GM21723 (cell line): ENCODE results near the gene EXOSC1.
"Not testable (repeated sequence)": the region's sequence is repeated elsewhere in the genome, so short reads cannot be mapped to it uniquely, and the experiment has no call there.

Experiments
- ATAC-seq: cut with Tn5 transposase; IDR thresholded peaks from one replicate; pipeline ENCODE4 v1.9.1; 2021; ENCODE audit warnings: mild to moderate bottlenecking, moderate library complexity; ENCODE audit not compliant: unreplicated experiment

EXOSC1 gene, protein sequence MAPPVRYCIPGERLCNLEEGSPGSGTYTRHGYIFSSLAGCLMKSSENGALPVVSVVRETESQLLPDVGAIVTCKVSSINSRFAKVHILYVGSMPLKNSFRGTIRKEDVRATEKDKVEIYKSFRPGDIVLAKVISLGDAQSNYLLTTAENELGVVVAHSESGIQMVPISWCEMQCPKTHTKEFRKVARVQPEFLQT

GRCh38 chr10:97445722-97446639 is at the start of gene EXOSC1, which contains the start of gene ZDHHC16:
EXOSC1 (minus strand) TSS chr10:97446006; CDS start chr10:97445985, 21 bp downstream.
ZDHHC16 (plus strand) TSS chr10:97446175; CDS start chr10:97451676, 5,501 bp downstream.
- peak; percentile 97 for ATAC-seq

DNA sequence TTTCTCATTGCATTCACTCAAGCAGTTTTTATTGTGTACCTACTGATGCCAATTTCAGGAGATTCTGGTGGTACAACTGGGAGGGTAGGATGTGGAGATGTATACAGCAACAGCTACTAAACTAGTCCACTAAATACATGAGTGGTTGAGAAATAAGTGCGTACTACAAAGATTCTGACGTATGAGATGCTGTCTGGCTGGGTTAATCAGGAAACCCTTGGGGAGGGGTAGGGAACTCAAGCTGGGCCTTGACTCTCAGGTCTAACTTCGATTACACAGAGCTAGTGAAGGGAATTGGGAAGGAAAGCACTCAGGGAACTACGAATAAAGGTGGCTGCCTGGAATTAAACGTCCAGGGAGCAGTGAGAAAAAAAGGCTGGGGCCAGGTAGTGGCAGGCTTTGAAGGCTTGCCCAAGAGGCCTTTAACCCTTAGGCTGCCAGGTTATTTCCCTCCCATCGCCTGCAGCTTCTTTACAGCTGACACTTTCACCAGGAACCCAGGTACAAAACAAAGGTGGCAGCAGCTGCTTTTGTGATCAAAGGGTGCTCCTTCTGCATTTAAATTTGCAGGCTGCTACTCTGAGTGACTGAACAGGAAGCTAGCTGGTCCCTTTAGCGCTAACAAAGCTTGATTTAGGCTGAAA is 49.2 kb upstream of the EXOSC1 start:
- ATAC-seq = no peak

- no peak for ATAC-seq
These were observed 48.3 kb upstream of the EXOSC1 start for GRCh38 chr10:97494151-97494550.

DNA sequence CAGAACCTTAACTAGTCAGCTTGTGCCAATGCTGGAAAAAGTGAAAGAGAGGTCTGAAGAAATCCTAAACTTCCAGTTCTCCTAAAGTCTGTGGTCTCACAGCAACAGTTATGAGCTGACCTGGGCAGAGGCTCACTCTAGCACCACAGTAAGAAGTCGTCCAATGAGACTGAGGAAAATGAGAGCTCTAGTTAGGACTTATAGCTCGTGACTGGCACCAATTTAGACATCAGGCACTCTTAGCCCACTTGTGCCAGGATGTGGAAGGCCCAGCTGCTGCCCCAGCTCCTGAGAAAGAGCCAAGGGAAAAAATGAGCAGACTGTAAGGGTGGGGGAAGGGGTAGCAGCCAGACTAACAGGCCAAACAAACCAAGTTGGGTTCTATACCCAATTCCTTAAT is 44.8 kb upstream of the EXOSC1 start:
- no peak for ATAC-seq

DNA sequence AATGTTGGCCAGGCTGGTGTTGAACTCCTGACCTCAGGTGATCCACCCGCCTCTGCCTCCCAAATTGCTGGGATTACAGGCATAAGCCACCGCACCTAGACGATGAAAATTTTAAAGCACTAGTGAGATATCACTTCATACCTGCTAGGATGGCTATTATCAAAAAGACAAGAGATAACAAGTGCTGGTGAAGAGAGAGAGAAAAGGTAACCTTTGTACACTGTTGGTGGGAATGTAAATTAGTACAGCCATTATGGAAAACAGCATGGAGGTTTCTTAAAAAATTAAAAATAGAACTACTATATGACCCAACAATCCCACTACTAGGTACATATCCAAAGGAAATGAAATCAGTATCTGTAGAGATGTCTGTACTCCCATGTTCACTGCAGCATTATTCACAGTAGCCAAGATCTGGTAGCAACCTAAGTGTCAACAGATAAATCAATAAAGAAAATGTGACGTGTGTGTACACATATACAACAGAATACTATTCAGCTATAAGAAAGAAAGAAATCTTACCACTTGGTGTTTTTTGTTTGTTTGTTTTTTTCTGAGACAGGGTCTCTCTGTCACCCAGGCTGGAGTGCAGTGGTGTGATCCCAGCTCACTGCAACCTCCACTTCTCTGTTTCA is 40.0 kb upstream of the EXOSC1 start:
- ATAC-seq = no peak

- ATAC-seq = no peak
These were observed 38.1 kb upstream of the EXOSC1 start for GRCh38 chr10:97483921-97484320.

GRCh38 chr10:97483506-97483905 is 37.7 kb upstream of the EXOSC1 start:
- no peak for ATAC-seq

GRCh38 chr10:97482381-97482780 is 36.6 kb upstream of the EXOSC1 start:
- ATAC-seq = no peak

- ATAC-seq = no peak
These were observed 35.3 kb upstream of the EXOSC1 start for GRCh38 chr10:97481071-97481470.

DNA sequence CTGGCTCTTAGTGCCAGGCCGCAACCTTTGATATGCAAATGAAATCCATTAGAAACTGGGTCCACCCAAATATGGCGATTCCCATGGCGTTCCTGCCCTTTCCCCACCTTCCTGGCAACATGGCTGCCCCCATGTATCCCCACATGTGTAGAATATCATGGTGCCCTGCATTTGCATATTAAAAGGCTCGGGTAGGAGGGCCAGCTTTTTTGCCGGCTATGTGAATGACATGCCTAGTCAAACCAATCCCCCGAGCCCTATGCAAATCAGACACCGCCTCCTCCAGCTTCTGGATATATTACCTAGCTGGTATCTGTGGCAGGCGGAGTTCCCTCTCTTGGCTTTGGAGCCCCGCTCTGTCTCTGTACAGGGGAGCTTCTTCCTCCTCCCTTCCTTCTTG is 34.1 kb upstream of the EXOSC1 start:
- ATAC-seq = no peak

DNA sequence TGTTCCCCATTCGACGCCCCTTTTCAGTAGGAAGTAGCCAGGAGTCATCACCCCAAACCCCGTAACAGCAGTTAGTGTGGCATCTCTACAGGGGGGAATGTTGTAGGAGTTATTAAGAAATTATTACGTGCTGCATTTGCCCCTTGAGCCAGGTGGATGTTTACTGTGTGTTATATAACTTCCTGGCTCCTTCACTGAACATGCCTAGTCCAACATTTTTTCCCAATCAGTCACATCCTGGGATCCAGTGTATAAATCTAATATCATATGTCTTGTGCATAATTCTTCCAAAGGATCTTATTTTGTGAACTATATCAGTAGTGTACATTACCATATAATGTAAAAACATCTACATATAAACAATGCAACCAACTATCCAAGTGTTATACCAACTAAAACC is 33.6 kb upstream of the EXOSC1 start:
- ATAC-seq = not testable (repeated sequence)

DNA sequence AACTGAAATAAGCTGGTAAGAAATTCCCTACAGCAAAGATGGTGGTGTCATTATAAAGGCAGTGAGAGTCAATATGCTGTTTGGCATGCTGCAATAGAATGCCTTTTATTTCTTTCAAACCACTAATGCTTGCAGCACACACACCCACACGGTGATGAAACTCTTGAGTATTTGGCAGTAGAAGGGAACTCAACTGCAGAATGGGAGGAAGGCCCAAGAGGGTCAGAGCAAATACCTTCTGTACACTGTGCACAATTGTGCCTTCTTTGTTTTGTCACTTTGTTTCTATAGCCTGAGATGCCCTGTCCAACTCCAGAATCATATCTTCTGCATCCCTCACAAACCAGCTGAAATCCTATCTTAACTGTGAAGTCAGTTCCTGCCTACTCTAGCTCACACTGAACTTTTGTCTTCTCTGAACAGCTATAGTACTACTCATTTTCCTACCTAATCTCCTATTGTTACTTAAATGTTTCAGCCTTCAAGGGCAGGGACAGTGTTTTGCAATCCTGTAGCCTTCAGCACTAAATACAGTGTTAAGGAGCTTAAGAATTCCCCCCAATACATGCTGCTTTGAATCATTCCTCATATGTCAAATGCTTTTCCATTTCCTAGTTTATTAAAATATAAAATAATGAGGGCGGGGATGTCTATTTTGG is 30.3 kb upstream of the EXOSC1 start:
- no peak for ATAC-seq

DNA sequence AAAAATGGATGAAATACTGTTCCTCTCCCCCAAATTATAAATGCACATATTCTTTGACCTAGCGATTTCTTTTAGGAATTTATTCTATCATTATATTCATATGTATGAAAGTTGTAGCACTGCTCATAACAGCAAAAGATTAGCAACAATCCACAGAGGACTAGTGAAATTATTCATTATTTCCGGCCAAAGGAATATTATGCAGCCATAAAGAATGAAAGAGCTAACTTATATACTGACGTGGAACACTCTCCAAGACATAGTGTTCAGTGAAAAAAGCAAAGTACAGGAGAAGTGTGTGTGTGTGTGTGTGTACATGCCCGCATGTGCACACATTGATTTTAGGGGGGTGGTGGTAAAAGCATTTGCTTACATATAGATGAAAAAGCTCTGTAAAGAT is 29.1 kb upstream of the EXOSC1 start:
- ATAC-seq = no peak

GRCh38 chr10:97468781-97469180 is 23.0 kb upstream of the EXOSC1 start:
- not testable (repeated sequence) for ATAC-seq

- ATAC-seq = no peak
These were observed 22.4 kb upstream of the EXOSC1 start for GRCh38 chr10:97468162-97468561.

GRCh38 chr10:97466755-97467154 is 20.9 kb upstream of the EXOSC1 start:
- ATAC-seq = no peak

- no peak for ATAC-seq
These were observed 20.2 kb upstream of the EXOSC1 start for GRCh38 chr10:97465982-97466381.

DNA sequence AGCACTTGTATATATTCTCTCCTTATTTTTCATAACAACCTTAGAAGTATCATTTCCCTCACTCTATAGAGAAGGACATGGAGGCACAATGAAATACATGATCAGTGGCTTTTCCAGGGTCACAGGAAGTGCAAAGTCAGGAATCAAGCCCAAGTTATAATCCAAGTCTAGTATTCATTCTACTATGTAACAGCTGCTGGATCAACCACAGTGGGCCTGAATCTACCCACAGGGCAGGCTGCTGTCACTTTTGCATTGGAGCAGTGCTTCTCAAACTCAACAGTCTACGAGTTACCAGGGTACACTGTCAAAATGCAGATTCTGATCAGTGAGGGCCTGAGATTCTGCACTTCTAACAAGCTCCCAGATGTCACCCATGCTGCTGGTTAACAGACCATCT is 18.4 kb upstream of the EXOSC1 start:
- ATAC-seq = no peak

DNA sequence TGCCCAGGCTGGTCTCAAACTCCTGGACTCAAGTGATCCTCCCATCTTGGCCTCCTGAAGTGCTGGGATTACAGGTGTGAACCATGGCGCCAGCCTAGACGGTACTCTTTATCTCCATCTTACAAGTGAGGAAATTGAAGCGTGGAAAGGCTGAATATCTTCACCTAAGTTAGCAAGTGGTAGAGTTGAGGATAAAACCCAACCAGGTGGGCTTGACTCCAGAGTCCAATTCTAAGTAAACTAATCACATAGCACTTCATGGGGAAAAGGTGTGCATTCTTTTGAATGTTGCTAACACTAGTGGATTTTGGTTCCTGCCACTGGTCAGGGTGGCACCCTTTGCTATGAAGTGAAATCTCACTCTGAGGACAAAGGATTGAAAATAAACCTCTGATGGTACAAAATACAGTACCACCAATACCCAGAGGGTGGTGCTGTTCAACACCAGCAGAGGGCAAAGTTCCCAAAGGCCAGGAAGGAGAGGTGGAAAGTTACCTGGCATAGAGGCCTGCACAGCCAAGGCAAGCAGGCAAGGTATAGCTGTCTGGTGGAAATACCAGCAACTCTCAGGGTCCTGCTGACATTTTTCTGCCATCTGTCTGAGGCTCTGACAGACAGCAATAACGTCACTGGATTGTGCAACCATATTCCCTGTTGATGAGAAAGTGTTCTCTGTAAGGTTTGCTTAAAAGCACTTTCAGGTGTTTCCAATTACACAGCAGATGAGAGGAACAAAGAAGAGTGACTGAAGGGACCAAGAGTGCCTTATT is 17.7 kb upstream of the EXOSC1 start:
- no peak for ATAC-seq

- ATAC-seq = no peak
These were observed 16.5 kb upstream of the EXOSC1 start for GRCh38 chr10:97462309-97462708.
